Gastroesophageal sphincter (tissue), 4 donors: Measurements from ENCODE around the gene CRYAA. TPM values are rescaled to one million over a fixed set of nuclear protein-coding genes. Genes with fewer than 3 reads are reported as not detected.

Experiments used
- ATAC-seq: fragments of 150-250 bp; one replicate; pipeline ENCODE4 v1.9.1; 2016; ENCODE audit warnings: mild to moderate bottlenecking, moderate library complexity
- H3K27ac ChIP-seq, 4 donors: fragments of 200-600 bp; sonication (generic) in 3 of 4; 1 replicate in 3 of 4; 2 replicates in 1 of 4; pipeline ENCODE4 v1.5.1; 2016 to 2019
- H3K27me3 ChIP-seq: fragments of 200-600 bp; sonication (generic); one replicate; pipeline ENCODE4 v1.5.1; 2019
- H3K36me3 ChIP-seq, 2 donors: fragments of 200-600 bp; sonication (generic); one replicate each; pipeline ENCODE4 v1.5.1; 2019; ENCODE audit warnings: control low read depth in 1 of 2
- H3K4me1 ChIP-seq, 3 donors: fragments of 200-600 bp; sonication (generic); 1 replicate in 2 of 3; 2 replicates in 1 of 3; pipeline ENCODE4 v1.5.1; 2016 to 2019; ENCODE audit warnings: control low read depth in 2 of 3
- H3K4me3 ChIP-seq, 2 donors: fragments of 200-600 bp; sonication (generic); one replicate each; pipeline ENCODE4 v1.5.1; 2019; ENCODE audit warnings: mild to moderate bottlenecking in 1 of 2, moderate library complexity in 1 of 2
- H3K9me3 ChIP-seq, 3 donors: fragments of 200-600 bp; sonication (generic); one replicate each; pipeline ENCODE4 v1.5.1; 2017 to 2019; ENCODE audit warnings: control low read depth in 2 of 3
- CTCF ChIP-seq, 4 experiments: fragments of 200-600 bp in 2 of 4; fragments of 450-650 bp in 2 of 4; sonication (generic) in 1 of 4; IDR thresholded peaks; one replicate each; pipeline ENCODE4 v1.5.1; 2017 to 2019; ENCODE audit warnings: antibody characterized with exemption in 4 of 4, mild to moderate bottlenecking in 2 of 4, moderate library complexity in 2 of 4
- EP300 ChIP-seq: sonication (generic); formaldehyde crosslinking; IDR thresholded peaks from one replicate; pipeline ENCODE4 v1.6.1; 2017; ENCODE audit warnings: antibody characterized with exemption, mild to moderate bottlenecking
- POLR2A ChIP-seq, 2 donors: fragments of 450-650 bp; IDR thresholded peaks; one replicate each; pipeline ENCODE4 v1.6.1; 2017; ENCODE audit warnings: antibody characterized with exemption in 2 of 2, mild to moderate bottlenecking in 2 of 2, moderate library complexity in 1 of 2
- POLR2AphosphoS5 ChIP-seq: sonication (generic); formaldehyde crosslinking; IDR thresholded peaks from one replicate; pipeline ENCODE4 v1.6.1; 2017; ENCODE audit warnings: antibody characterized with exemption
- WGBS, 2 donors: methylation state at CpG; one replicate each; pipeline ENCODE4 v1.1.5; 2018; ENCODE audit warnings: low coverage in 1 of 2; 5-methylcytosine and 5-hydroxymethylcytosine counted together
- total RNA-seq, 4 donors: library from RNA; depleted of rRNA; stranded (reverse); fragments of >200 nt; gene quantifications; one replicate each; pipeline ENCODE4 v1.1.0, GENCODE V29; 2016

The CRYAA gene
- total RNA-seq, 4 donors from 2014 or later = not detected

- Histone ChIP-seq H3K27ac (no peak overlapping the region), H3K4me3 (no peak overlapping the region), H3K9me3 (peaks cover 0 to 14% (median 0%) of the 10 kb centered on the region in 3 donors), H3K4me1 (peaks cover 0 to 8% (median 3%) of the 10 kb centered on the region in 3 donors), H3K27me3 (peaks cover 48% of the 10 kb centered on the region), H3K36me3 (no peaks in the 10 kb centered on the region)
- ATAC-seq = no peak
- WGBS, 2 donors = 82 to 83% methylated on average over 2 to 3 of the region's 6 CpGs
- TF ChIP-seq EP300 = no peak
- TF ChIP-seq POLR2A (IDR thresholded peaks at IDR 0.05) = no peak
- no peak for TF ChIP-seq CTCF (IDR thresholded peaks at IDR 0.05)
- TF ChIP-seq POLR2AphosphoS5 = no peak
Measured at GRCh38 chr21:43207043-43207315, 38.2 kb downstream of the CRYAA start.

GRCh38 chr21:43207868-43208267, 39.1 kb downstream of the CRYAA start:
- Histone ChIP-seq H3K9me3 (peaks cover 0 to 5% (median 0%) of the 10 kb centered on the region in 3 donors), H3K36me3 (no peaks in the 10 kb centered on the region), H3K4me3 (no peak overlapping the region), H3K4me1 (peaks cover 0 to 8% (median 3%) of the 10 kb centered on the region in 3 donors), H3K27me3 (peaks cover 48% of the 10 kb centered on the region), H3K27ac (no peak overlapping the region)
- 92% methylated on average over 2 of the region's 6 CpGs; no CpG with 5 or more reads in 1 of the 2 donors for WGBS, 2 donors
- TF ChIP-seq POLR2A (IDR thresholded peaks at IDR 0.05) = no peak
- TF ChIP-seq POLR2AphosphoS5 = no peak
- TF ChIP-seq CTCF (IDR thresholded peaks at IDR 0.05) = no peak
- TF ChIP-seq EP300 = no peak
- no peak for ATAC-seq

GRCh38 chr21:43208561-43209332, 39.9 kb downstream of the CRYAA start:
- no peak for TF ChIP-seq CTCF (IDR thresholded peaks at IDR 0.05)
- no peak for TF ChIP-seq EP300
- no peak for TF ChIP-seq POLR2A (IDR thresholded peaks at IDR 0.05)
- no peak for TF ChIP-seq POLR2AphosphoS5
- Histone ChIP-seq H3K4me3 (no peak overlapping the region), H3K9me3 (no peaks in the 10 kb centered on the region), H3K27ac (no peak overlapping the region), H3K36me3 (no peaks in the 10 kb centered on the region), H3K27me3 (peaks cover 48% of the 10 kb centered on the region), H3K4me1 (peaks cover 0 to 8% (median 3%) of the 10 kb centered on the region in 3 donors)
- ATAC-seq = no peak
- 94 to 100% methylated on average over 1 to 6 of the region's 29 CpGs for WGBS, 2 donors

- peaks cover 0 to 8% (median 3%) of the 10 kb centered on the region in 3 donors for H3K4me1 ChIP-seq
- H3K9me3 ChIP-seq = no peaks in the 10 kb centered on the region
- H3K36me3 ChIP-seq = no peaks in the 10 kb centered on the region
- WGBS, 2 donors = 69 to 71% methylated on average over 5 to 7 of the region's 36 CpGs
- H3K27ac ChIP-seq = no peak overlapping the region
- ATAC-seq = no peak
- no peak for TF ChIP-seq EP300
- TF ChIP-seq CTCF (IDR thresholded peaks at IDR 0.05) = no peak
- no peak for TF ChIP-seq POLR2AphosphoS5
- TF ChIP-seq POLR2A (IDR thresholded peaks at IDR 0.05) = no peak
- H3K4me3 ChIP-seq = no peak overlapping the region
- peaks cover 48% of the 10 kb centered on the region for H3K27me3 ChIP-seq
Measured at GRCh38 chr21:43209575-43210453, 41.0 kb downstream of the CRYAA start.
